Central memory CD8-positive, alpha-beta T cell (primary cell): ENCODE results near the gene TMEM144.
A peak's percentile ranks its signal among the peaks of the same experiment; 100 is the strongest.

Experiments used
- ATAC-seq: fragments of 150-1000 bp; cut with Tn5 transposase; replicated peaks from 2 replicates; pipeline ENCODE4 v1.10.0; 2022; ENCODE audit warnings: mild to moderate bottlenecking, moderate FRiP score, moderate number of reproducible peaks; ENCODE audit not compliant: poor library complexity, severe bottlenecking; ENCODE audit errors: extremely low read depth
- DNase-seq, 2 donors: peaks; one replicate each; pipeline ENCODE4 v3.0.0; 2021; ENCODE audit warnings: low spot score in 2 of 2
- H3K27ac Mint-ChIP-seq: one replicate; pipeline ENCODE4 v1.8.0; 2022; ENCODE audit warnings: low read depth, mild to moderate bottlenecking, moderate library complexity, mixed read lengths
- H3K27me3 Mint-ChIP-seq: one replicate; pipeline ENCODE4 v1.8.0; 2022; ENCODE audit warnings: mixed read lengths
- H3K36me3 Mint-ChIP-seq: one replicate; pipeline ENCODE4 v1.8.0; 2022; ENCODE audit warnings: mild to moderate bottlenecking, moderate library complexity, mixed read lengths; ENCODE audit not compliant: insufficient read depth
- H3K4me1 Mint-ChIP-seq: one replicate; pipeline ENCODE4 v1.8.0; 2022; ENCODE audit warnings: mixed read lengths
- H3K4me3 Mint-ChIP-seq: one replicate; pipeline ENCODE4 v1.8.0; 2022; ENCODE audit warnings: mild to moderate bottlenecking, moderate library complexity, mixed read lengths
- H3K9me3 Mint-ChIP-seq: one replicate; pipeline ENCODE4 v1.8.0; 2022; ENCODE audit warnings: mixed read lengths

Gene TMEM144

GRCh38 chr4:158209825-158210807 is at the start of gene TMEM144:
TMEM144 (plus strand) TSS chr4:158210486; CDS start chr4:158212668, 2,182 bp downstream.
- Mint-ChIP-seq H3K4me1 (no peaks in the 10 kb centered on the region), H3K36me3 (no peaks in the 10 kb centered on the region), H3K4me3 (peak within 1 kb of the TSS; percentile 29), H3K9me3 (peaks cover 5% of the 10 kb centered on the region), H3K27me3 (no peaks in the 10 kb centered on the region), H3K27ac (no peak within 1 kb of the TSS)
- no peak for DNase-seq
- ATAC-seq = no peak

- no peak for DNase-seq
- H3K27me3 Mint-ChIP-seq = no peaks in the 10 kb centered on the region
Measured at GRCh38 chr4:158161551-158162354, 48.5 kb upstream of the TMEM144 start.

GRCh38 chr4:158162631-158163030 is 47.7 kb upstream of the TMEM144 start:
- no peak for ATAC-seq

More at GRCh38 chr4:158161551-158162354, 48.5 kb upstream of the TMEM144 start:
- Mint-ChIP-seq H3K4me3 (no peak overlapping the region), H3K4me1 (no peaks in the 10 kb centered on the region), H3K36me3 (no peaks in the 10 kb centered on the region), H3K9me3 (peaks cover 5% of the 10 kb centered on the region), H3K27ac (no peak overlapping the region)
- ATAC-seq = no peak

GRCh38 chr4:158163941-158164767 is 46.1 kb upstream of the TMEM144 start:
- no peaks in the 10 kb centered on the region for H3K4me1 Mint-ChIP-seq
- H3K36me3 Mint-ChIP-seq = no peaks in the 10 kb centered on the region
- H3K9me3 Mint-ChIP-seq = peaks cover 5% of the 10 kb centered on the region
- no peaks in the 10 kb centered on the region for H3K27me3 Mint-ChIP-seq
- H3K4me3 Mint-ChIP-seq = no peak overlapping the region
- ATAC-seq (no peak), DNase-seq (no peak)
- no peak overlapping the region for H3K27ac Mint-ChIP-seq

More at GRCh38 chr4:158162631-158163030, 47.7 kb upstream of the TMEM144 start:
- no peak for DNase-seq
- Mint-ChIP-seq H3K9me3 (peaks cover 5% of the 10 kb centered on the region), H3K4me3 (no peak overlapping the region), H3K36me3 (no peaks in the 10 kb centered on the region), H3K4me1 (no peaks in the 10 kb centered on the region), H3K27ac (no peak overlapping the region), H3K27me3 (no peaks in the 10 kb centered on the region)

GRCh38 chr4:158164768-158165213 is 45.5 kb upstream of the TMEM144 start:
- peaks cover 5% of the 10 kb centered on the region for H3K9me3 Mint-ChIP-seq
- H3K4me3 Mint-ChIP-seq = no peak overlapping the region
- no peaks in the 10 kb centered on the region for H3K36me3 Mint-ChIP-seq
- no peaks in the 10 kb centered on the region for H3K4me1 Mint-ChIP-seq
- ATAC-seq (no peak), DNase-seq (no peak)
- H3K27me3 Mint-ChIP-seq = no peaks in the 10 kb centered on the region
- H3K27ac Mint-ChIP-seq = no peak overlapping the region

- ATAC-seq (no peak), DNase-seq (no peak)
- H3K27ac Mint-ChIP-seq = no peak overlapping the region
- H3K4me3 Mint-ChIP-seq = no peak overlapping the region
- H3K36me3 Mint-ChIP-seq = no peaks in the 10 kb centered on the region
- peaks cover 4% of the 10 kb centered on the region for H3K9me3 Mint-ChIP-seq
- H3K4me1 Mint-ChIP-seq = no peaks in the 10 kb centered on the region
- H3K27me3 Mint-ChIP-seq = peaks cover 12% of the 10 kb centered on the region
Measured at GRCh38 chr4:158166701-158167100, 43.6 kb upstream of the TMEM144 start.

GRCh38 chr4:158168606-158169005 is 41.7 kb upstream of the TMEM144 start:
- no peaks in the 10 kb centered on the region for H3K9me3 Mint-ChIP-seq
- H3K4me3 Mint-ChIP-seq = no peak overlapping the region
- DNase-seq (no peak), ATAC-seq (no peak)
- H3K27me3 Mint-ChIP-seq = peaks cover 12% of the 10 kb centered on the region
- no peak overlapping the region for H3K27ac Mint-ChIP-seq
- no peaks in the 10 kb centered on the region for H3K4me1 Mint-ChIP-seq
- no peaks in the 10 kb centered on the region for H3K36me3 Mint-ChIP-seq

- Mint-ChIP-seq H3K4me1 (no peaks in the 10 kb centered on the region), H3K36me3 (no peaks in the 10 kb centered on the region), H3K9me3 (no peaks in the 10 kb centered on the region), H3K4me3 (no peak overlapping the region), H3K27me3 (peaks cover 12% of the 10 kb centered on the region), H3K27ac (no peak overlapping the region)
- no peak for ATAC-seq
- DNase-seq = no peak
Measured at GRCh38 chr4:158169506-158169905, 40.8 kb upstream of the TMEM144 start.

- DNase-seq = no peak
- H3K27ac Mint-ChIP-seq = no peak overlapping the region
- H3K4me3 Mint-ChIP-seq = no peak overlapping the region
- H3K4me1 Mint-ChIP-seq = no peaks in the 10 kb centered on the region
- no peak for ATAC-seq
- no peaks in the 10 kb centered on the region for H3K9me3 Mint-ChIP-seq
- H3K27me3 Mint-ChIP-seq = peaks cover 12% of the 10 kb centered on the region
- no peaks in the 10 kb centered on the region for H3K36me3 Mint-ChIP-seq
Measured at GRCh38 chr4:158169931-158170690, 40.2 kb upstream of the TMEM144 start.

- Mint-ChIP-seq H3K4me3 (no peak overlapping the region), H3K36me3 (no peaks in the 10 kb centered on the region), H3K4me1 (no peaks in the 10 kb centered on the region), H3K9me3 (no peaks in the 10 kb centered on the region), H3K27ac (no peak overlapping the region), H3K27me3 (peaks cover 12% of the 10 kb centered on the region)
- no peak for DNase-seq
- ATAC-seq = no peak
Measured at GRCh38 chr4:158170691-158171561, 39.4 kb upstream of the TMEM144 start.
